SK-N-SH treated with all-trans-retinoic acid at 6 μM for 48 hours (cell line): ENCODE measurements around the gene ZFHX3.

Experiments
- ATAC-seq: fragments of 200-7000 bp; cut with Tn5 transposase; 3 replicates; pipeline ENCODE4 v1.9.1; 2020; ENCODE audit warnings: mild to moderate bottlenecking, moderate library complexity
- ARNTL ChIP-seq: fragments of 450-650 bp; formaldehyde crosslinking; IDR thresholded peaks from 2 replicates; pipeline ENCODE4 v1.5.0; 2020; ENCODE audit warnings: low read depth, mild to moderate bottlenecking, moderate library complexity, borderline replicate concordance
- BACH2 ChIP-seq: fragments of 250-450 bp; sonication (Bioruptor Pico); IDR thresholded peaks from 2 replicates; pipeline ENCODE4 v1.9.0; 2021; ENCODE audit warnings: mild to moderate bottlenecking, borderline replicate concordance
- CREB5 ChIP-seq: fragments of 250-450 bp; sonication (Bioruptor Pico); IDR thresholded peaks from 2 replicates; pipeline ENCODE4 v1.5.1; 2020; ENCODE audit warnings: low read depth, mild to moderate bottlenecking, moderate library complexity
- CSDC2 ChIP-seq: fragments of 250-450 bp; sonication (Bioruptor Pico); IDR thresholded peaks from 2 replicates; pipeline ENCODE4 v1.5.0; 2020; ENCODE audit warnings: mild to moderate bottlenecking, moderate library complexity
- CSRNP3 ChIP-seq: fragments of 250-450 bp; sonication (Bioruptor Pico); IDR thresholded peaks from 2 replicates; pipeline ENCODE4 v1.5.1; 2021; ENCODE audit warnings: mild to moderate bottlenecking, moderate library complexity
- ESRRG ChIP-seq: fragments of 250-450 bp; sonication (Bioruptor Pico); IDR thresholded peaks from 2 replicates; pipeline ENCODE4 v1.6.1; 2021; ENCODE audit warnings: mild to moderate bottlenecking
- GLIS3 ChIP-seq: fragments of 250-450 bp; sonication (Bioruptor Pico); IDR thresholded peaks from 2 replicates; pipeline ENCODE4 v1.5.0; 2020; ENCODE audit warnings: mild to moderate bottlenecking, moderate library complexity
- ISL1 ChIP-seq: fragments of 250-450 bp; sonication (Bioruptor Pico); IDR thresholded peaks from 2 replicates; pipeline ENCODE4 v2.1.2; 2022; ENCODE audit warnings: mild to moderate bottlenecking, moderate library complexity
- OSR1 ChIP-seq: fragments of 250-450 bp; sonication (Bioruptor Pico); IDR thresholded peaks from 2 replicates; pipeline ENCODE4 v1.8.0; 2022; ENCODE audit warnings: moderate library complexity, mild to moderate bottlenecking, inconsistent platforms
- PATZ1 ChIP-seq: fragments of 250-450 bp; sonication (Bioruptor Pico); IDR thresholded peaks from 2 replicates; pipeline ENCODE4 v1.8.0; 2020; ENCODE audit warnings: mild to moderate bottlenecking, moderate library complexity, borderline replicate concordance
- PPARA ChIP-seq: fragments of 250-450 bp; sonication (Bioruptor Pico); IDR thresholded peaks from 2 replicates; pipeline ENCODE4 v1.5.0; 2020; ENCODE audit warnings: mild to moderate bottlenecking, borderline replicate concordance
- RARB ChIP-seq: fragments of 250-450 bp; sonication (Bioruptor Pico); IDR thresholded peaks from 2 replicates; pipeline ENCODE4 v1.8.0; 2021; ENCODE audit warnings: mild to moderate bottlenecking, moderate library complexity
- SNAI2 ChIP-seq: fragments of 250-450 bp; sonication (Bioruptor Pico); IDR thresholded peaks from 2 replicates; pipeline ENCODE4 v1.5.0; 2020; ENCODE audit warnings: mild to moderate bottlenecking, moderate library complexity
- TCF4 ChIP-seq: fragments of 250-450 bp; sonication (Bioruptor Pico); IDR thresholded peaks from 2 replicates; pipeline ENCODE4 v1.8.0; 2021; ENCODE audit warnings: mild to moderate bottlenecking, moderate library complexity, borderline replicate concordance
- TOX ChIP-seq: fragments of 250-450 bp; sonication (Bioruptor Pico); IDR thresholded peaks from 2 replicates; pipeline ENCODE4 v1.8.0; 2021; ENCODE audit warnings: mild to moderate bottlenecking, moderate library complexity, borderline replicate concordance
- TSHZ2 ChIP-seq: fragments of 250-450 bp; sonication (Bioruptor Pico); IDR thresholded peaks from 2 replicates; pipeline ENCODE4 v1.5.0; 2020; ENCODE audit warnings: mild to moderate bottlenecking, moderate library complexity
- ZC3H10 ChIP-seq: fragments of 250-450 bp; sonication (Bioruptor Pico); IDR thresholded peaks from 2 replicates; pipeline ENCODE4 v1.5.1; 2021; ENCODE audit warnings: mild to moderate bottlenecking, moderate library complexity
- ZFP3 ChIP-seq: fragments of 250-450 bp; sonication (Bioruptor Pico); IDR thresholded peaks from 2 replicates; pipeline ENCODE4 v1.5.0; 2020; ENCODE audit warnings: mild to moderate bottlenecking, moderate library complexity
- ZFP30 ChIP-seq: fragments of 450-650 bp; formaldehyde crosslinking; IDR thresholded peaks from 2 replicates; pipeline ENCODE4 v1.5.0; 2022; ENCODE audit warnings: mild to moderate bottlenecking, moderate library complexity
- ZNF70 ChIP-seq: fragments of 450-650 bp; formaldehyde crosslinking; IDR thresholded peaks from 2 replicates; pipeline ENCODE4 v1.5.0; 2020; ENCODE audit warnings: mild to moderate bottlenecking, moderate library complexity
- ZNF8 ChIP-seq: fragments of 450-650 bp; formaldehyde crosslinking; IDR thresholded peaks from 2 replicates; pipeline ENCODE4 v1.5.0; 2020; ENCODE audit warnings: mild to moderate bottlenecking, moderate library complexity

The ZFHX3 gene

GRCh38 chr16:73032541-73033270 is 15.2 kb downstream of the ZFHX3 start:
- TF ChIP-seq ISL1 (CRISPR knock-in tag) (no peak), GLIS3 (no peak), TOX (no peak), ZC3H10 (no peak), ARNTL (CRISPR knock-in tag) (no peak), ESRRG (CRISPR knock-in tag) (no peak), OSR1 (CRISPR knock-in tag) (no peak), SNAI2 (CRISPR knock-in tag) (no peak), PATZ1 (CRISPR knock-in tag) (no peak), TSHZ2 (CRISPR knock-in tag) (no peak), ZNF70 (no peak), ZFP3 (CRISPR knock-in tag) (no peak), RARB (CRISPR knock-in tag) (no peak), CSDC2 (CRISPR knock-in tag) (no peak), BACH2 (CRISPR knock-in tag) (no peak)
- ATAC-seq, result no peak

- TF ChIP-seq CSRNP3 (CRISPR knock-in tag) (no peak), CSDC2 (CRISPR knock-in tag) (no peak), SNAI2 (CRISPR knock-in tag) (no peak), GLIS3 (no peak), ARNTL (CRISPR knock-in tag) (no peak), PPARA (CRISPR knock-in tag) (no peak), TSHZ2 (CRISPR knock-in tag) (no peak), ZFP30 (CRISPR knock-in tag) (no peak), ZNF8 (CRISPR knock-in tag) (no peak), ZC3H10 (no peak), PATZ1 (CRISPR knock-in tag) (no peak), CREB5 (CRISPR knock-in tag) (no peak), OSR1 (CRISPR knock-in tag) (no peak), TCF4 (no peak)
- ATAC-seq, result no peak
Measured at GRCh38 chr16:73031984-73032383, 15.9 kb downstream of the ZFHX3 start.
